Right lobe of liver (tissue), 6 donors: ENCODE measurements around the gene STX1B. TPM values are rescaled to one million over a fixed set of nuclear protein-coding genes. Genes with fewer than 3 reads are reported as not detected.

Source experiments
- ATAC-seq, 4 donors: fragments of 200-7000 bp; cut with Tn5 transposase; one replicate each; pipeline ENCODE4 v1.9.1; 2020; ENCODE audit warnings: mild to moderate bottlenecking in 4 of 4, moderate library complexity in 4 of 4
- DNase-seq, 3 donors: peaks; one replicate each; pipeline ENCODE4 v3.0.0-alpha.2; 2020
- H3K27ac ChIP-seq, 3 donors: fragments of 200-600 bp; one replicate each; pipeline ENCODE4 v1.8.0; 2022
- H3K27me3 ChIP-seq, 2 donors: fragments of 200-600 bp; one replicate each; pipeline ENCODE4 v1.8.0; 2022
- H3K36me3 ChIP-seq, 4 donors: fragments of 200-600 bp; sonication (generic) in 1 of 4; one replicate each; pipeline versions ENCODE4 v1.5.1 to v1.8.0; 2017 to 2022; ENCODE audit warnings: control low read depth in 1 of 4
- H3K4me1 ChIP-seq, 4 donors: fragments of 200-600 bp; sonication (generic) in 1 of 4; one replicate each; pipeline versions ENCODE4 v1.5.1 to v1.8.0; 2017 to 2022; ENCODE audit warnings: control low read depth in 1 of 4
- H3K4me3 ChIP-seq, 3 donors: fragments of 200-600 bp; one replicate each; pipeline ENCODE4 v1.8.0; 2022
- H3K9me3 ChIP-seq, 4 donors: fragments of 200-600 bp; sonication (generic) in 1 of 4; one replicate each; pipeline versions ENCODE4 v1.5.1 to v1.8.0; 2017 to 2022; ENCODE audit warnings: control low read depth in 1 of 4
- CTCF ChIP-seq, 4 donors: fragments of 200-600 bp in 3 of 4; fragments of 450-650 bp in 1 of 4; IDR thresholded peaks; one replicate each; pipeline versions ENCODE4 v1.5.1 to v1.8.0; 2016 to 2022; ENCODE audit warnings: antibody characterized with exemption in 4 of 4, mild to moderate bottlenecking in 2 of 4
- POLR2A ChIP-seq: fragments of 450-650 bp; IDR thresholded peaks from one replicate; pipeline ENCODE4 v1.6.1; 2017; ENCODE audit warnings: antibody characterized with exemption, mild to moderate bottlenecking
- WGBS: methylation state at CpG from one replicate; pipeline ENCODE4 v1.1.6; 2018; ENCODE audit warnings: low coverage, low lambda C conversion rate; ENCODE audit not compliant: insufficient coverage; ENCODE audit errors: missing lambda C conversion rate; 5-methylcytosine and 5-hydroxymethylcytosine counted together
- intact Hi-C, 2 donors: fragments of 100-400 bp; cut with DNase I; formaldehyde crosslinking; loops; one replicate each; pipeline versions ENCODE4 v1.11.2 to v1.14.1; 2022
- total RNA-seq, 6 experiments: library from RNA; depleted of rRNA in 2 of 6; stranded (reverse); fragments of >200 nt in 2 of 6; fragmentation: NEBNext Ultra II Directional in 3 of 6; extraction: Animal tissue kit (Norgen Biotek cat#: 25700) in 3 of 6; gene quantifications; one replicate each; pipeline versions ENCODE4 v1.1.0 to v1.2.4, GENCODE V29; 2016 to 2023
- donor health status: DM: no; HTN: yes; CAD: no.
- donor health status: DM: no; HTN: no; CAD: no.
- donor health status: DM: no; HTN: no; CAD: no.
- donor health status: DM: no; HTN: yes; CAD: no.
- donor health status: DM: no; HTN: yes; CAD: no.

Gene STX1B
- total RNA-seq, 6 experiments from 2014 or later = 0.61 to 4.5 (median 2.6) TPM

GRCh38 chr16:30992276-30992780 is 18.1 kb downstream of the STX1B start:
- 93% methylated on average over 6 of the region's 21 CpGs for WGBS
- intact Hi-C loops = loop anchor here in 1 of 2 donors (10.0 kb wide), 1 partner anchor 442 kb away; no protein-coding TSS in a partner anchor

GRCh38 chr16:30991052-30991451 is 19.4 kb downstream of the STX1B start:
- no CpG with 5 or more reads among the region's 8 CpGs for WGBS
- TF ChIP-seq CTCF (IDR thresholded peaks at IDR 0.05) (no peak), POLR2A (no peak)
- Histone ChIP-seq H3K4me1 (peaks cover 0 to 24% (median 8%) of the 10 kb centered on the region in 4 donors), H3K27ac (no peak overlapping the region), H3K27me3 (no peaks in the 10 kb centered on the region), H3K4me3 (no peak overlapping the region), H3K36me3 (peaks cover 0 to 7% (median 0%) of the 10 kb centered on the region in 4 donors), H3K9me3 (no peaks in the 10 kb centered on the region)
- no peak for DNase-seq
- intact Hi-C loops = loop anchor here in 1 of 2 donors (10.0 kb wide), 1 partner anchor 444 kb away; no protein-coding TSS in a partner anchor
- ATAC-seq = no peak

More at GRCh38 chr16:30992276-30992780, 18.1 kb downstream of the STX1B start:
- peaks cover 0 to 15% (median 5%) of the 10 kb centered on the region in 4 donors for H3K4me1 ChIP-seq
- H3K27ac ChIP-seq = no peak overlapping the region
- ATAC-seq = no peak
- TF ChIP-seq CTCF (IDR thresholded peaks at IDR 0.05) = no peak
- H3K9me3 ChIP-seq = no peaks in the 10 kb centered on the region
- no peak overlapping the region for H3K4me3 ChIP-seq
- H3K36me3 ChIP-seq = no peaks in the 10 kb centered on the region
- no peaks in the 10 kb centered on the region for H3K27me3 ChIP-seq
- DNase-seq = no peak

GRCh38 chr16:30990105-30990504 is 20.3 kb downstream of the STX1B start:
- Histone ChIP-seq H3K9me3 (no peaks in the 10 kb centered on the region), H3K4me1 (peaks cover 0 to 17% (median 5%) of the 10 kb centered on the region in 4 donors), H3K4me3 (no peak overlapping the region), H3K36me3 (peaks cover 0 to 7% (median 0%) of the 10 kb centered on the region in 4 donors), H3K27me3 (no peaks in the 10 kb centered on the region), H3K27ac (no peak overlapping the region)
- ATAC-seq (no peak), DNase-seq (no peak)
- WGBS = 60% methylated on average over 1 of the region's 12 CpGs
- intact Hi-C loops = loop anchor here in 1 of 2 donors (10.0 kb wide), 1 partner anchor 445 kb away; no protein-coding TSS in a partner anchor
- no peak for TF ChIP-seq POLR2A
- no peak for TF ChIP-seq CTCF (IDR thresholded peaks at IDR 0.05)

GRCh38 chr16:30989469-30990047 is 20.9 kb downstream of the STX1B start:
- H3K27ac ChIP-seq = no peak overlapping the region
- DNase-seq (no peak), ATAC-seq (no peak)
- no peaks in the 10 kb centered on the region for H3K9me3 ChIP-seq
- H3K27me3 ChIP-seq = no peaks in the 10 kb centered on the region
- peaks cover 0 to 12% (median 5%) of the 10 kb centered on the region in 4 donors for H3K4me1 ChIP-seq
- WGBS = 79% methylated on average over 4 of the region's 23 CpGs
- peaks cover 0 to 7% (median 0%) of the 10 kb centered on the region in 4 donors for H3K36me3 ChIP-seq
- H3K4me3 ChIP-seq = no peak overlapping the region
- TF ChIP-seq CTCF (IDR thresholded peaks at IDR 0.05) (no peak), POLR2A (no peak)
- intact Hi-C loops = loop anchor here (10.0 kb wide), 3 partner anchors 55 to 445 kb away; partner anchors contain the start of gene PRSS53 (in 1 of the 2)
